B cell (primary cell): Measurements from ENCODE around the gene SMTN. TPM values are rescaled to one million over a fixed set of nuclear protein-coding genes. Genes with fewer than 3 reads are reported as not detected.

ENCODE experiments used
- ATAC-seq: fragments of 200-7000 bp; cut with Tn5 transposase; one replicate; pipeline ENCODE4 v1.10.0; 2021; ENCODE audit warnings: low read depth, mild to moderate bottlenecking, moderate number of reproducible peaks, moderate library complexity
- CTCF ChIA-PET: fragments of 350-600 bp; sonication (Branson Sonifier 250); formaldehyde crosslinking; loops from one replicate; lab custom pipeline; 2021; ENCODE audit warnings: antibody characterized with exemption, inconsistent platforms; lab: Charles Lee
- POLR2A ChIA-PET: fragments of 350-600 bp; sonication (Branson Sonifier 250); formaldehyde crosslinking; loops from one replicate; lab custom pipeline; 2021; ENCODE audit warnings: antibody characterized with exemption; lab: Charles Lee
- DNase-seq: peaks from one replicate; pipeline ENCODE4 v3.0.0; 2013
- H2AFZ ChIP-seq: 2 replicates; pipeline ENCODE4 v1.6.1; 2012; ENCODE audit warnings: mild to moderate bottlenecking, low read depth, low read length; ENCODE audit not compliant: insufficient read depth, poor library complexity, severe bottlenecking
- H3K27ac ChIP-seq, 2 donors: 1 replicate in 1 of 2; 2 replicates in 1 of 2; pipeline ENCODE4 v1.5.1; 2012 to 2013; ENCODE audit warnings: low read length in 2 of 2, mild to moderate bottlenecking in 2 of 2, moderate library complexity in 1 of 2
- H3K27me3 ChIP-seq, 4 experiments: fragments of 200-600 bp in 1 of 4; sonication (generic) in 1 of 4; replicated peaks in 1 of 4; 1 replicate in 2 of 4; 2 replicates in 2 of 4; pipeline versions ENCODE4 v1.6.1 to v1.7.0; 2013 to 2016; ENCODE audit warnings: low read length in 3 of 4, mild to moderate bottlenecking in 2 of 4, mixed read lengths in 1 of 4, moderate library complexity in 1 of 4; ENCODE audit not compliant: insufficient read depth in 4 of 4, control insufficient read depth in 3 of 4; ENCODE audit errors: control extremely low read depth in 1 of 4
- H3K36me3 ChIP-seq, 2 experiments: replicated peaks in 1 of 2; 1 replicate in 1 of 2; 2 replicates in 1 of 2; pipeline versions ENCODE4 v1.6.1 to v1.7.1; 2013; ENCODE audit warnings: low read length in 1 of 2; ENCODE audit not compliant: insufficient read depth in 2 of 2, control insufficient read depth in 1 of 2; ENCODE audit errors: control extremely low read depth in 1 of 2, extremely low read depth in 1 of 2
- H3K4me1 ChIP-seq, 2 donors: fragments of 200-600 bp in 1 of 2; sonication (generic) in 1 of 2; 1 replicate in 1 of 2; 2 replicates in 1 of 2; pipeline versions ENCODE4 v1.5.1 to v1.6.1; 2013 to 2017; ENCODE audit warnings: low read length in 2 of 2; ENCODE audit not compliant: control insufficient read depth in 2 of 2, insufficient read depth in 2 of 2
- H3K4me2 ChIP-seq: replicated peaks from 2 replicates; pipeline ENCODE3; 2012; ENCODE audit warnings: mild to moderate bottlenecking, low read depth, low read length; ENCODE audit not compliant: poor library complexity, severe bottlenecking
- H3K4me3 ChIP-seq, 5 experiments: fragments of 200-600 bp in 1 of 5; sonication (generic) in 1 of 5; 1 replicate in 3 of 5; 2 replicates in 2 of 5; pipeline versions ENCODE4 v1.5.1 to v1.7.0; 2011 to 2016; ENCODE audit warnings: low read length in 4 of 5, mild to moderate bottlenecking in 4 of 5, low read depth in 2 of 5, control low read depth in 1 of 5, moderate library complexity in 1 of 5; ENCODE audit not compliant: insufficient read depth in 1 of 5; ENCODE audit errors: control extremely low read depth in 1 of 5, extremely low read depth in 1 of 5
- H3K79me2 ChIP-seq: fragments of 200-600 bp; sonication (generic); one replicate; pipeline ENCODE4 v1.6.0; 2016; ENCODE audit warnings: low read length; ENCODE audit not compliant: control insufficient read depth, insufficient read depth
- H3K9ac ChIP-seq: fragments of 200-600 bp; sonication (generic); 2 replicates; pipeline ENCODE4 v1.6.1; 2017; ENCODE audit warnings: mild to moderate bottlenecking, low read length, moderate library complexity
- H3K9me3 ChIP-seq, 3 donors: one replicate each; pipeline versions ENCODE4 v1.6.1 to v1.7.1; 2013; ENCODE audit warnings: low read length in 2 of 3; ENCODE audit not compliant: control insufficient read depth in 2 of 3, insufficient read depth in 1 of 3; ENCODE audit errors: control extremely low read depth in 1 of 3
- H4K20me1 ChIP-seq: 2 replicates; pipeline ENCODE4 v1.6.0; 2012; ENCODE audit warnings: mild to moderate bottlenecking, low read length; ENCODE audit not compliant: insufficient read depth, control insufficient read depth, poor library complexity, severe bottlenecking
- H3K27ac Mint-ChIP-seq: one replicate; pipeline ENCODE4 v1.8.0; 2021; ENCODE audit warnings: mixed read lengths
- H3K27me3 Mint-ChIP-seq: one replicate; pipeline ENCODE4 v1.8.0; 2021; ENCODE audit warnings: mixed read lengths
- H3K4me1 Mint-ChIP-seq: one replicate; pipeline ENCODE4 v1.8.0; 2021; ENCODE audit warnings: mixed read lengths
- H3K4me3 Mint-ChIP-seq: one replicate; pipeline ENCODE4 v1.8.0; 2021; ENCODE audit warnings: mixed read lengths
- H3K9me3 Mint-ChIP-seq: one replicate; pipeline ENCODE4 v1.8.0; 2022; ENCODE audit warnings: mixed read lengths; ENCODE audit not compliant: insufficient read depth
- EZH2 ChIP-seq: IDR thresholded peaks from 2 replicates; pipeline ENCODE4 v1.6.1; 2012; ENCODE audit warnings: borderline replicate concordance, low read depth, mild to moderate bottlenecking, moderate library complexity, low read length; ENCODE audit not compliant: insufficient read depth, poor library complexity, severe bottlenecking
- WGBS: methylation state at CpG from one replicate; pipeline ENCODE4 v1.1.5; 2013; ENCODE audit warnings: missing lambda C conversion rate; ENCODE audit not compliant: insufficient coverage; 5-methylcytosine and 5-hydroxymethylcytosine counted together
- intact Hi-C: fragments of 100-400 bp; cut with micrococcal nuclease; formaldehyde crosslinking; loops from one replicate; pipeline ENCODE4 v1.10.0; 2022
- polyA plus RNA-seq: library from polyadenylated mRNA; depleted of rRNA; stranded (reverse); fragments of >200 nt; gene quantifications from 2 replicates; pipeline ENCODE4 v1.2.3, GENCODE V29; 2012
- total RNA-seq, 2 donors: library from RNA; stranded (reverse); fragments of 120-200 nt in 1 of 2; gene quantifications; 1 replicate in 1 of 2; 2 replicates in 1 of 2; pipeline versions ENCODE4 v1.2.3 to v1.2.4, GENCODE V29; 2013 to 2022
- TF ChIP-seq, protein P1 (sequence below): fragments of 200-600 bp; IDR thresholded peaks from one replicate; pipeline ENCODE4 v1.8.0; 2022; ENCODE audit warnings: antibody characterized with exemption, mild to moderate bottlenecking

SMTN gene
- total and polyA plus RNA-seq, 2 donors (not counting 1 experiment from before 2014, with no cell fraction given) = 4.0 to 7.0 TPM

DNA sequence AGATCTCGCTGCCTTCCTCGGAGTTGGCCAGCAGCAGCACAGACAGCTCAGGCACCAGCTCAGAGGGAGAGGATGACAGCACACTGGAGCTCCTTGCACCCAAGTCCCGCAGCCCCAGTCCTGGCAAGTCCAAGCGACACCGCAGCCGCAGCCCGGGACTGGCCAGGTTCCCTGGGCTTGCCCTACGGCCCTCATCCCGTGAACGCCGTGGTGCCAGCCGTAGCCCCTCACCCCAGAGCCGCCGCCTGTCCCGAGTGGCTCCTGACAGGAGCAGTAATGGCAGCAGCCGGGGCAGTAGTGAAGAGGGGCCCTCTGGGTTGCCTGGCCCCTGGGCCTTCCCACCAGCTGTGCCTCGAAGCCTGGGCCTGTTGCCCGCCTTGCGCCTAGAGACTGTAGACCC, 52.8 kb downstream of the SMTN start:
- Histone ChIP-seq H3K9ac (no peak overlapping the region), H3K27ac (no peak overlapping the region), H3K27me3 (no peaks in the 10 kb centered on the region), H3K36me3 (no peaks in the 10 kb centered on the region), H3K4me2 (no peak overlapping the region), H3K9me3 (no peaks in the 10 kb centered on the region), H3K4me1 (no peaks in the 10 kb centered on the region), H3K79me2 (no peaks in the 10 kb centered on the region), H2AFZ (no peak overlapping the region), H4K20me1 (no peaks in the 10 kb centered on the region), H3K4me3 (no peak overlapping the region)
- CTCF ChIA-PET = no interaction called here
- H3K4me1 Mint-ChIP-seq = no peaks in the 10 kb centered on the region
- 96% methylated on average over 19 of the region's 19 CpGs for WGBS
- no peak overlapping the region for H3K27ac Mint-ChIP-seq
- ATAC-seq = no peak
- intact Hi-C loops = no loop called here
- POLR2A ChIA-PET = no interaction called here
- no peak overlapping the region for H3K4me3 Mint-ChIP-seq
- no peak for TF ChIP-seq EZH2
- TF ChIP-seq, protein P1, sequence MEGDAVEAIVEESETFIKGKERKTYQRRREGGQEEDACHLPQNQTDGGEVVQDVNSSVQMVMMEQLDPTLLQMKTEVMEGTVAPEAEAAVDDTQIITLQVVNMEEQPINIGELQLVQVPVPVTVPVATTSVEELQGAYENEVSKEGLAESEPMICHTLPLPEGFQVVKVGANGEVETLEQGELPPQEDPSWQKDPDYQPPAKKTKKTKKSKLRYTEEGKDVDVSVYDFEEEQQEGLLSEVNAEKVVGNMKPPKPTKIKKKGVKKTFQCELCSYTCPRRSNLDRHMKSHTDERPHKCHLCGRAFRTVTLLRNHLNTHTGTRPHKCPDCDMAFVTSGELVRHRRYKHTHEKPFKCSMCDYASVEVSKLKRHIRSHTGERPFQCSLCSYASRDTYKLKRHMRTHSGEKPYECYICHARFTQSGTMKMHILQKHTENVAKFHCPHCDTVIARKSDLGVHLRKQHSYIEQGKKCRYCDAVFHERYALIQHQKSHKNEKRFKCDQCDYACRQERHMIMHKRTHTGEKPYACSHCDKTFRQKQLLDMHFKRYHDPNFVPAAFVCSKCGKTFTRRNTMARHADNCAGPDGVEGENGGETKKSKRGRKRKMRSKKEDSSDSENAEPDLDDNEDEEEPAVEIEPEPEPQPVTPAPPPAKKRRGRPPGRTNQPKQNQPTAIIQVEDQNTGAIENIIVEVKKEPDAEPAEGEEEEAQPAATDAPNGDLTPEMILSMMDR = no peak
- H3K9me3 Mint-ChIP-seq = no peaks in the 10 kb centered on the region
- no peak for DNase-seq
- H3K27me3 Mint-ChIP-seq = no peaks in the 10 kb centered on the region

DNA sequence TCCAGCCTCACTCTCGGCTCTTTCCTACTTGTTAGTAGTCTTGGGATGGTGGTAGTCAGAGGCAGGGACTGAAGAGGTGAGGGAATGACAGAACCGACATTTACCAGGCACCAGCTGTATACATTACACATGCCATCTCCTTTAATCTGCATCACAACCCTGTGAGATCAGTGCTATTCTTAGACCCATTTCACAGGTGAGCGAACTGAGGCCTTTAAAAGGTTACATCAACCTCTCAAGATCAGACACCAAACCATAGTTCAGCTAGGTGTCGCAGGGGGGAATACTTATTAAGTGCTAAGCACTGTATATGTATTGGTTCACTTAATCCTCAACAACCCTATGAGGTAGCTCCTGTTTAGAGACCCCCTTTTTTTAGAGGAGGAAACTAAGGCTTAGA, 53.6 kb downstream of the SMTN start:
- Histone ChIP-seq H3K4me2 (no peak overlapping the region), H3K4me1 (no peaks in the 10 kb centered on the region), H3K4me3 (no peak overlapping the region), H3K36me3 (no peaks in the 10 kb centered on the region), H3K9ac (no peak overlapping the region), H3K79me2 (no peaks in the 10 kb centered on the region), H3K27ac (no peak overlapping the region), H4K20me1 (no peaks in the 10 kb centered on the region), H3K9me3 (no peaks in the 10 kb centered on the region), H2AFZ (no peak overlapping the region), H3K27me3 (no peaks in the 10 kb centered on the region)
- CTCF ChIA-PET = no interaction called here
- WGBS = no CpG with 5 or more reads among the region's 4 CpGs
- H3K4me3 Mint-ChIP-seq = no peak overlapping the region
- POLR2A ChIA-PET = no interaction called here
- no peaks in the 10 kb centered on the region for H3K4me1 Mint-ChIP-seq
- no peak for TF ChIP-seq EZH2
- TF ChIP-seq, protein P1 = no peak
- DNase-seq (no peak), ATAC-seq (no peak)
- H3K9me3 Mint-ChIP-seq = no peaks in the 10 kb centered on the region
- no peak overlapping the region for H3K27ac Mint-ChIP-seq
- H3K27me3 Mint-ChIP-seq = no peaks in the 10 kb centered on the region
- intact Hi-C loops = no loop called here
